Measurements from ENCODE around the gene FOXJ1.

FOXJ1 gene

DNA sequence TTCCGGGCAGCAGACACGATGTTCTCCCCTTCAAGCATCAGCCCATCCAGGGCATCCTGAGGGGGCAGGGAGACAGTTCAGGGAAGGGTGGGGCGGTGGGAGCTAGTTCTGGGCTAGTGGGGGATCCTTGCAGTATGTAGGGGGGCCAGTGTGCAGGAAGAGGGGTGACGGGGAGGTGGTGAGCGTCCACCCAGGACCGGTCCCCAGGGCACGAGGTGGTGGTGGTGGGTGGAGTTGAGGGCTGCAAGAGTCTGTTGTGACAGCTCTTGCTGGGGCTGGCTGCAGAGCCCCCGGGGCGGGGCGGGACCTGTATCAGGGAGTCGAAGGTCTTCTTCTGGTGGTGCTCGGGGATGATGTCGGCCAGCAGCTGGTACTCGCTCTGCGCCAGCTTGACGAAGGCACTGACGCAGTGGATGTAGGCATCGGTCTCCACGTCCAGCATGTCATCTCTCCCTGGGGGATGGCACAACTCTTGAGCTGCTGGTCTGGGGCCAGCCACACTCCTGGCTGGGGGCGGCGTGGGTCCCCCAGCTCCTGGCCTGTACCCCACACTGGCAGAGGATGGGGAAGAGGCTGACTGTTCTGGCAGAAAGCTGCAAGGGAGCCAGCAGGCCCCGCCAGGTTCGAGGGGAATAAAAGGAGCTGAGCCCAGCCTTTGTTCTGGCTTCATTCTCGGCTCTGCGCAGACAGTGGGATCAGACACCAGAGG is 52.0 kb downstream of the FOXJ1 start:
- TF ChIP-seq FOXP2 (optimal IDR thresholded peaks at IDR 0.05; ENCODE audit: borderline replicate concordance, extremely low read depth, extremely low read length, insufficient read depth) (no peak), REST (IDR thresholded peaks at IDR 0.05; ENCODE audit: insufficient read depth in 1 of 2, low read depth in 2 of 2, low read length in 2 of 2) (no peak), POLR2AphosphoS5 (IDR thresholded peaks at IDR 0.05; ENCODE audit: low read depth, low read length) (no peak), SIN3A (IDR thresholded peaks at IDR 0.05; ENCODE audit: borderline replicate concordance, insufficient read depth, low read length) (no peak), TAF1 (IDR thresholded peaks at IDR 0.05; ENCODE audit: borderline replicate concordance, insufficient read depth, low read length) (no peak)

GRCh38 chr17:76088041-76088867 is 52.8 kb downstream of the FOXJ1 start:
- TF ChIP-seq SIN3A (IDR thresholded peaks at IDR 0.05; ENCODE audit: borderline replicate concordance, insufficient read depth, low read length) (no peak), TAF1 (IDR thresholded peaks at IDR 0.05; ENCODE audit: borderline replicate concordance, insufficient read depth, low read length) (no peak), FOXP2 (optimal IDR thresholded peaks at IDR 0.05; ENCODE audit: borderline replicate concordance, extremely low read depth, extremely low read length, insufficient read depth) (no peak), REST (IDR thresholded peaks at IDR 0.05; ENCODE audit: insufficient read depth in 1 of 2, low read depth in 2 of 2, low read length in 2 of 2) (no peak), POLR2AphosphoS5 (IDR thresholded peaks at IDR 0.05; ENCODE audit: low read depth, low read length) (no peak)

DNA sequence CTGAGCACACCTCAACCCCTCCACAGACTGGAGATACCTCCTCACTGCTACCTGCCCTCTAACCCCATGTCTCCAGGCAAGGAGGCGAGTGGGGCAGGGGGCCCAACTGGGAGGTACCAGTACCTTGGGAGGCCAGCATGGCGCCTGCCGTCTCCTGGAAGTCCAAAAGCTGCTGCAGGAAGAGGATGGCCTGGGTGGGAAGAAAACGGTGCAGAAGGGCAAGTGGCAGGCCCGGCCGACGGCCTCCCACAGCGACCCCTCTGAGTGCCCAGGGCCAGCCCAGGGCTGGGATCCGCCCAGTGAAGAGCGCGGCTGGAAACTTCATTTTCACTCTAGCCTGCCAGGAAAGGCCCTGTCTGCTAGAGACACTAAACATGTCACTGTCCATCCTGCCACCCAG is 53.5 kb downstream of the FOXJ1 start:
- no peak for TF ChIP-seq REST (IDR thresholded peaks at IDR 0.05; ENCODE audit: insufficient read depth in 1 of 2, low read depth in 2 of 2, low read length in 2 of 2)
- TF ChIP-seq SIN3A (IDR thresholded peaks at IDR 0.05; ENCODE audit: borderline replicate concordance, insufficient read depth, low read length) = no peak
- TF ChIP-seq TAF1 (IDR thresholded peaks at IDR 0.05; ENCODE audit: borderline replicate concordance, insufficient read depth, low read length) = no peak
- no peak for TF ChIP-seq FOXP2 (optimal IDR thresholded peaks at IDR 0.05; ENCODE audit: borderline replicate concordance, extremely low read depth, extremely low read length, insufficient read depth)
- no peak for TF ChIP-seq POLR2AphosphoS5 (IDR thresholded peaks at IDR 0.05; ENCODE audit: low read depth, low read length)

- TF ChIP-seq SIN3A (IDR thresholded peaks at IDR 0.05; ENCODE audit: borderline replicate concordance, insufficient read depth, low read length) (no peak), REST (IDR thresholded peaks at IDR 0.05; ENCODE audit: insufficient read depth in 1 of 2, low read depth in 2 of 2, low read length in 2 of 2) (no peak), POLR2AphosphoS5 (IDR thresholded peaks at IDR 0.05; ENCODE audit: low read depth, low read length) (no peak), TAF1 (IDR thresholded peaks at IDR 0.05; ENCODE audit: borderline replicate concordance, insufficient read depth, low read length) (no peak), FOXP2 (optimal IDR thresholded peaks at IDR 0.05; ENCODE audit: borderline replicate concordance, extremely low read depth, extremely low read length, insufficient read depth) (no peak)
Measured at GRCh38 chr17:76086384-76086783, 54.7 kb downstream of the FOXJ1 start.

Data from PFSK-1 (cell line).